ENCODE measurements around the gene RRAGA. TPM values are rescaled to one million over a fixed set of nuclear protein-coding genes. Genes with fewer than 3 reads are reported as not detected.
"Not testable (repeated sequence)": the region's sequence is repeated elsewhere in the genome, so short reads cannot be mapped to it uniquely, and the experiment has no call there.

Gene RRAGA
- total RNA-seq, 1 donor from 2014 or later = 86.6 TPM

DNA sequence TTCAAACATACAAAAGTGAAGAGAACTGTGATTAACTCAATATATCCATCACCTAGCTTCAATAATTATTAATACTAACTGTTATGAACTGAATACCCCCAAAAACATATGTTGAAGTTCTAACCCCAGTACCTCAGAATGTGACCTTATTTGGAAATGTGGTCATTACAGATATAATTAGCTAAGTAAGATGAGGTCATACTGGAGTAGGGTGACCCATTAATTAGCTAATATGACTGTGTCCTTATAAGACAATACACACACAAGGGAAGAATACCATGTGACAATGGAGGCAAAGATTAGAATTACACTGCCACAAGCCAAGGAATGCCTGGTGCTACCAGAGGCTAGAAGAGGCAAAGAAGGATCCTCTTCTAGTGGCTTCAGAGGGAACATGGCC lies 7.8 kb downstream of the RRAGA start:
- no peak for DNase-seq (ENCODE audit: low spot score)
- intact Hi-C loops (cut with DNase I) = no loop called here

DNA sequence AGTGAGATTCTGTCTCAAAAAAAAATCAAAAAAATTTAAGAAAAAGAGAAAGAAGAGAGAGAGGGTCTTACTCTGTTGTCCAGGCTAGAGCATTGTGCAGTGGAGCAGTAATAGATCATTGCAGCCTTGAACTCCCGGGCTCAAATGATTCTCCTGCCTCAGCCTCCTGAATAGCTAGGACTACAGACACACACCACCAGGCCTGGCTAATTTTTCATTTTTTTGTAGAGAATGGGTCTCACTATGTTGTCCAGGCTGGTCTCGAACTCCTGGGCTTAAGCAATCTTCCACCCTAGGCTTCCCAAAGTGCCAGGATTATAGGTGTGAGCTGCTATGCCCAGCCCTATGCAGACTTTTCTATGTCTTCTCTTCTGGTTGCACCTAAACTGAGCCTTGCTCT lies 25.0 kb downstream of the RRAGA start:
- no peak for DNase-seq (ENCODE audit: low spot score)
- intact Hi-C loops (cut with DNase I) = no loop called here

DNA sequence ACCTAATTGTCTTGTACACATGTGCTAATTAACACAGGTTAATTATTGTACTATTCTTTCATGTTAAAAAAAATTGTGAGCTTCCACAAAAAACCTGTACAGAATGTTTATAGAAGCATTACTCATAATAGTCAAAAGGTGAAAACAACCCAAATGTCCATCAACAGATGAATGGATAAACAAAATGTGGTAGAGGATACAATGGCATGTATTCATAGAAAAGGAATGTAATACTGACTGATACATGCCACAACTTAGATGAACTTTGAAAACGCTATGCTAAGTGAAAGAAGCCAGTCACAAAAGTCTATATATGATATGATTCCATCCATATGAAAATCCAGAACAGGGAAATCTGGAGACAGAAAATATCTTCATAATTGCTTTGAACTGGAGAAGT lies 25.6 kb downstream of the RRAGA start:
- no peak for DNase-seq (ENCODE audit: low spot score)
- intact Hi-C loops (cut with DNase I) = no loop called here

DNA sequence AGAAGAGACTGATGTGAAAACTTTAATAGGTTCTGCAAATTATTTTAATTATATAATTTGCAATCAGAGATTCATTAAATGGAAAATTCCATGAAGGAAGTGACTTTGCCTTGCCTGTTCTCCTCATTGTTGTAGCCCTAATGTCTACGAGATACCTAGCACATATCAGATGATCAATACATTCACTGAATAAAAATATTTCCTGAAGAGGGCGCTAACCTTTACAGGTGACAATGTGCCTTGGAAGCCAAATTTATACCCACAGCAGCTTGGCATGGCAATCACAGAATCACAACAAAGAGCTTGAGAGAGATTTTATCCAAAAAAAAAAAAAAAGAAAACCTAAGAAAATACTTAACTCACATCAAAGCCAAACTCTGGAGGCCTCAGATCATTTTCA lies 36.1 kb downstream of the RRAGA start:
- no peak for DNase-seq (ENCODE audit: low spot score)
- intact Hi-C loops (cut with DNase I) = no loop called here

DNA sequence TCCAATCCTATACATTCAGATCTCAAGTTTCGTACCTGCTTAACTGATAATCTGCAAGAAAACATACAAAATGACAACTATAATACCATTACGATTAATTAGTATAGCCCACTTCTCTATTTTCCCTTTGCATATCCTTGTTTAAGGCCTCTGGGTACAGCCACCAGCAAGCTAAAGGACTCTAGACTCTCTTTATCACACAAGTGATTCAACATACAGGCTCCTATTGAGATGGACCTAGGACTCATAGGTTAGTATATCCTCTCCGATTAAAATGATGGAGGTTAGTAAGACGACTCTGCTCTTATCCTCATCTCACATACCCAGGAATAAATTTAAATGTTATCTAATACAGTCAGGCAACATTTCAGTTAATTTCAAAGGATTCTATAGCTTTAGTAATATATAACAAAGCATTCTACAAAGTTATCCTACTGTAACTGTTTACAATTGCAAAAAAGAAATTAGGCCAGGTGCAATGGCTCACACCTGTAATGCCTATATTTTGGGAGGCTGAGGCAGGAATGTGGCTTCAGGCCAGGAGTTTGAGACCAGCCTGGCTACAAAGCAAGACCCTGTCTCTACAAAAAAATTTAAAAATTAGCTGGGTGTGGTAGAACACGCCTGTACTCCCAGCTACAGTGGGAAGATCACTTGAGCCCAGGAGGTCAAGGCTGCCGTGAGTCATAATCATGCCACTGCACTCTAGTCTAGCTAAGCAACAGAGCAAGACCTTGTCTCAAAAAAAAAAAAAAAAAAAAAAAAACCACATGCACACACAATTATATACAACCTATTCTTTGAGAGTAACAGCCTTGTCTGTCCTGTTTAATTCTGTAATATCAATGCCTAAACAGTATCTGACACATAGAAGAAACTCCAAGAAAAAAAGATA lies 38.1 kb downstream of the RRAGA start:
- DNase-seq (ENCODE audit: low spot score) = no peak
- intact Hi-C loops (cut with DNase I) = no loop called here

DNA sequence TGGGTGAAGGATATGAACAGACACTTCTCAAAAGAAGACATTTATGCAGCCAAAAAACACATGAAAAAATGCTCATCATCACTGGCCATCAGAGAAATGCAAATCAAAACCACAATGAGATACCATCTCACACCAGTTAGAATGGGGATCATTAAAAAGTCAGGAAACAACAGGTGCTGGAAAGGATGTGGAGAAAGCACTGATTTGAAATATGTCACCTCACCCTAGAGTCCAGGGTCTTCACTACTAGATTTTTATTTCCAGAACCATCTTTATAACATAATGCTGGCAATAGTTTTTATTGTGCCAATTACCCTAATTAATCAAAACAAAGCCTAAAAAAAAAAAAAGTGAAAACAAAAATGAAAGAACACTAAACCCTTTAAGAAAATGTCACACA lies 48.2 kb downstream of the RRAGA start:
- DNase-seq (ENCODE audit: low spot score); intact Hi-C loops (cut with DNase I): not testable (repeated sequence)

Other genes with a start within 250 kb of the RRAGA start
- 0.05 TPM for gene SAXO1, start 16.2 kb upstream of the RRAGA start, total RNA-seq
- gene HAUS6, start 53.5 kb downstream of the RRAGA start, total RNA-seq = 6.4 TPM
- gene PLIN2, start 78.1 kb downstream of the RRAGA start, total RNA-seq = 34.9 TPM
- gene DENND4C, start 181.3 kb downstream of the RRAGA start, total RNA-seq = 21.4 TPM

Data from cardiac septum (tissue), 1 donor.